HG03097 (cell line): ENCODE measurements around the gene TPD52L1.
"Not testable (repeated sequence)": the region's sequence is repeated elsewhere in the genome, so short reads cannot be mapped to it uniquely, and the experiment has no call there.

Experiments used
- ATAC-seq: cut with Tn5 transposase; IDR thresholded peaks from one replicate; pipeline ENCODE4 v1.9.1; 2021; ENCODE audit not compliant: unreplicated experiment, low FRiP score

Gene TPD52L1

DNA sequence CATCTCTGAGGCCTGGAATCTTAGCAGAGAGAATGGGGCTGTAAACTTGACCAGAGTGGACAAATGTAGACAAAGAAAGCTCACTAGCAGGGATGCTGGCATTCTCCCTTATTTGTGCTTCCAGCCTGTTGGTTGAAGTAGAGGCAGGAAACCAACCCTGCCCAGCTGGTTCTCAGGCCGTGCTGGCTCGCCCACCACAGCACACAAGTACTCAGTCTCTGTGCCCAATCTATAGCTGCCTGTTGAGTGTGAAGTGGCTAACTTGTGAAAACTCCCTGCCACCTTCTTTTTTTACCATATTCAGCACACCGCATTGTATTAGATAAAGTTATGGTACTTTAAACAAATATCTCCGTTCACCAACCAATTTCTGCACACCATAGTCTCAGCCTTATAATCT is 110.9 kb downstream of the TPD52L1 start:
- no peak for ATAC-seq

- ATAC-seq = no peak
Observed at GRCh38 chr6:125267806-125268523, 114.4 kb downstream of the TPD52L1 start.

DNA sequence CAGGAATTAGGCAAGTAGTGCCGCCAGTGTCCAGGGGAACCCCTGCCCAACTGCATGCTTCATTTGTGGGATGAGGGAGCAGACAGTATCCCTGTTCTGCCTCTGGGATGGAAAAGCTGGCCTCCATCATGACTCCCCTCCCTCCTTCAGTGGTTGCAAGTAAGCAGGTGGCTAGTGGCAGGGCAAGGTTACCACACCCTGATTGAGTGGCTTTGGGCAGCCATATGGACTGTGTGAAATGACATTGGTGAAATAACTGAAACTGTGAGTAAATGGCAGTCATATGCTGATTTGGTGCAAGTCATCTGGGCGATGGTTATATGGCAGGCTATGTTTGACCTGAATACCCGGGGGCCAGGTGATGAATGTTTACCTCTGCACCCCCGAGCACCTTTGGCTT is 115.2 kb downstream of the TPD52L1 start:
- ATAC-seq = no peak

DNA sequence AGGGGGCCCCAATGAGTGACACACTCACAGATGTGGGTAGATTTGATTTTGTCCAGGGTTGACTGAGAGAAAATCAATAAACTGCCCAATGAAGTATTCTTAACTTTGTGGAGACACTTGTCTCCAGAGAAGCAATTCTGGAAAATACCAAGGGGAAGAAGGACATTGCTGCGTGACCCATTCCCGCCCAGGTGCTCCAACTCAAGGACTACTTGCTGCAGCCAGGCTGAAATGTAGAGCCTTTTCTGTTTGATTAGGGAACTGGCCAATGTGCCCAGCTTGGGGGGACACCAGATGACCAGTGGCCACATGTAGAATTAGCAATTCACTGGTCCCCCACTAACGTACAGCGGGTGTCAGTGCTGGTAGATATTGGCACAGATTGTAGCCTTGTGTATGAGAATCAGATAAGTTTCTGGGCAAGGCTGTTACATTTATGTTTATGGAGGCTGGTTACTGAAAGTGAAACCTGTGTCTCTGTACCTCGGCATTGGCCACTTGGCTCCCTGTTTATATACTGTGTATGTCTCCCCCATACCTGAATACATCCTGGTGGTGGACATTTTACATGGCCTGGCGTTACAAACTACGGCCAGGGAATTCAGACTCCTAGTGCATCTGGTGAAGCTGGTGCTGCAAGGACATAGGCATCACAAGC is 115.9 kb downstream of the TPD52L1 start:
- no peak for ATAC-seq

- no peak for ATAC-seq
Observed at GRCh38 chr6:125270380-125270779, 116.8 kb downstream of the TPD52L1 start.

- ATAC-seq = no peak
Observed at GRCh38 chr6:125271486-125272159, 118.0 kb downstream of the TPD52L1 start.

- ATAC-seq = no peak
Observed at GRCh38 chr6:125273251-125273650, 119.7 kb downstream of the TPD52L1 start.

DNA sequence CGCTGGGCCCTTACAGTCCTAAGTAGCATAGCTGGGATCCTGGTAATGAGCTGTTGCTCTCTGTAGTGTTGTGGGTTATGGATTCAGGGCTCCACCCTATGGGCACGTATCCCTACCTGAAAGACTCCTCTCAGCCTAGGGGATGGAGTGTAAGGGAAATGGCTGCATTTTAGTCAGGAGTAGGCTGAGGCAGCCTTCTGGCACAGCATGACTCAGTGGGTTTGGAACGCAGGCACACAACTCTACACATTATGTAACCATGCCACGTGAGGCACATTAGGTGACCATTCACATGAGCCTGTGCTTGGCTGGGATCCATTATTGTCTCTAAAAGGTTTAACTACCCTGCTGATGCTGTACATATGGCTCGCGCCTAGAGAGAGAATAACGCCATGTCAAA is 120.4 kb downstream of the TPD52L1 start:
- no peak for ATAC-seq

GRCh38 chr6:125274935-125275334 is 121.4 kb downstream of the TPD52L1 start:
- ATAC-seq = no peak

- ATAC-seq = no peak
Observed at GRCh38 chr6:125275779-125276178, 122.2 kb downstream of the TPD52L1 start.

DNA sequence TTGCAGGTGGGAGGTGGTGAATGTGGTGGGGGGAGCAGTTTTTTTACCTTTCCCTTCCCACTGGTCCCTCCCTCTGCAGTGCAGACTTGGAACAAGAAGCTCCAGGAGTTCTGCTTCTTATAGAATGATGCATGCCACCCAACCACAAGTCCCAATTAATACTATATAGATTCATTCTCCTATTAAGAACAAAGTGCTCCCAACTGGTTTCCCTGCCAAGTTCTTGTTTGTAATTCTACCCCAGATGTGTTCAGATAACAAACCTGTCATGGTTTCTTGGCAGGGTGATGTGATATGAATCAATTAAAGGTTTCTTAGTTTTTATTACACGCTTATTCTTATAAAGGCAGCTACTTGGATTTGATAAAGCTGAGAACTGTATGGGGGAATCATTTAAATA is 124.3 kb downstream of the TPD52L1 start:
- no peak for ATAC-seq

GRCh38 chr6:125279961-125280360 is 126.4 kb downstream of the TPD52L1 start:
- no peak for ATAC-seq

GRCh38 chr6:125280370-125281035 is 126.9 kb downstream of the TPD52L1 start:
- not testable (repeated sequence) for ATAC-seq

GRCh38 chr6:125282470-125282869 is 128.9 kb downstream of the TPD52L1 start:
- not testable (repeated sequence) for ATAC-seq

- no peak for ATAC-seq
Observed at GRCh38 chr6:125285353-125285752, 131.8 kb downstream of the TPD52L1 start.

DNA sequence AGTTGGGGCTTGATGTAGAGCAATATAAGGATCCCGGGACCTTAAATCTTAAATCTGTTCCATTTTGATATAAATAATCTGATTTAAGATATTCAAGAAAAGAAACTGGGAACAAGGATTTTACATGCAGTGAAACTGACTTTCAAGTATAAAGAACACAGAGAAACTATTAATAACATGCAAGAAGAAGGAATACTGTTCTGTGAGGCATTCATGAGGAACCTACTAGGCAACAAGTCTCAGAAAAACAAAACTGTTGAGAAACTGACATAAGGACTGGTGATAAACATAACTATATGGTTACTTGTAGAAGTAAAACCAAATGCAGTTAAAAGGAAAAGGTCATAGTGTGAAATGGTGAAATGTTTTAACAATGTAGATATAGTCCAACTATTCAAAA is 132.4 kb downstream of the TPD52L1 start:
- no peak for ATAC-seq

- ATAC-seq = no peak
Observed at GRCh38 chr6:125287718-125288117, 134.1 kb downstream of the TPD52L1 start.

GRCh38 chr6:125293587-125293986 is 140.0 kb downstream of the TPD52L1 start:
- ATAC-seq = no peak

DNA sequence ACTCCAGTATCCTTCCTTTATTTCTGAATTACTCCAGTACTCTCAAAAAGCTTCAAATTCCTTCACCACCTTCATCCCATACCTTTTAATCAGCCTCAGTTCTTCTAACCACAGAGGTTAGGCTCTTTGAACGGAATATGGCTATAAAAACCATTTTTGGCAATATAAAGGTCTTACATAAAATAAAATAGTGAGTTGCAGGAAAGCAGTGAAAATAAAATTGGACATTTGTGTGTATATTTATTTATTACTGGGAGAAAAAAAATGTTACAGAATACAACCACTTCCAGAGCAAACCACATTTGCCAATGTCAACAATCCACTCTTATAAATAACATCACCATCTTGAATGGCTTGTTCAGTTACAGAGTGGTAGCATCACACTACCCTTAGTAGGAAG is 140.5 kb downstream of the TPD52L1 start:
- ATAC-seq = no peak

DNA sequence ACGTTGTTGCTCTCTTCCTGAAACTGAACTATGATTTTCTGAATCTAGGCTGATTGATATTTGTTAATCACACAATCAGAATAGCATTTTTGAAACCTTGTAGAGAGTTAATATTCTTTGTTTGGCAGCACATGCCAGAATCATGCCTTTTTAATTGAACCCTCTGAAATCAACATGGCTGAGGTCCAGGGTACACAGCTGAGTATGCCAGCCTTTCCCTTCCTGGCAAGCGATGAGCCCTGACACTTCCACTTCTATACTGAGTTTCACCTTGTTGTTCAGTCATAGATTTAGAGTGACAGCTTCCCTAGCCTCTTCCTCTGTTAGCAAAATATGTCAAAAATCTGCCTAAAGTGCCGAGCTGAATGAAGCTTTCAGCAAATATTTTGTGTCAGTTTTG is 141.4 kb downstream of the TPD52L1 start:
- no peak for ATAC-seq

DNA sequence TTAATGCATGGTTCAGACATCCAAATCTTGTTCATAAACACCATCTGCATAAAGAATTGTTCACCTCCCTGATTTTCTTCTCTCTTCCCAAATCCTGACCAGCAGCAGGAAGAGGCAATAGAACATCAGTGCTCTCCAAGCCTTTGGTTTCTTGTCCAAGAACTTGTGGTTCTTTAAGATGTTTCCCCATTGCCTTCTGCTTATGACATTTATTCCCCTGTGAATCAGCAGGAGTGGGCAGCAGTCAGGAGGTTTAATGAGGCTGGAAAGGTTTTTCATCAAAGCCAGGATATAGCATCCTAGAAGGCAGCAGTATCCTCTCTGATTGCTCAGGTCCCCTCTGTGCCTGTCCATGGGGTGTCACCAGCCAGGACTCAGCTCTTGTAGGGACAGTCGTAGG is 142.9 kb downstream of the TPD52L1 start:
- ATAC-seq = no peak
